Upper lobe of left lung (tissue), 6 donors: ENCODE measurements around the gene CDC23. TPM values are rescaled to one million over a fixed set of nuclear protein-coding genes. Genes with fewer than 3 reads are reported as not detected.
"Not testable (repeated sequence)": the region's sequence is repeated elsewhere in the genome, so short reads cannot be mapped to it uniquely, and the experiment has no call there.

Source experiments
- ATAC-seq, 2 donors: fragments of 200-7000 bp; cut with Tn5 transposase; one replicate each; pipeline ENCODE4 v1.9.1; 2022; ENCODE audit warnings: mild to moderate bottlenecking in 2 of 2, moderate library complexity in 2 of 2; ENCODE audit not compliant: low FRiP score in 2 of 2
- DNase-seq, 2 donors: peaks; one replicate each; pipeline ENCODE4 v3.0.0-alpha.2; 2019 to 2020
- H3K27ac ChIP-seq, 4 donors: fragments of 200-600 bp; sonication (generic); one replicate each; pipeline ENCODE4 v1.5.1; 2016 to 2019
- H3K27me3 ChIP-seq, 4 donors: fragments of 200-600 bp; sonication (generic); one replicate each; pipeline ENCODE4 v1.5.1; 2017 to 2019
- H3K36me3 ChIP-seq, 4 donors: fragments of 200-600 bp; sonication (generic); one replicate each; pipeline ENCODE4 v1.5.1; 2016 to 2019
- H3K4me1 ChIP-seq, 4 donors: fragments of 200-600 bp; sonication (generic); one replicate each; pipeline ENCODE4 v1.5.1; 2018 to 2019
- H3K4me3 ChIP-seq, 4 donors: fragments of 200-600 bp; sonication (generic); one replicate each; pipeline ENCODE4 v1.5.1; 2017 to 2019; ENCODE audit warnings: mild to moderate bottlenecking in 2 of 4, moderate library complexity in 1 of 4
- H3K9me3 ChIP-seq, 4 donors: fragments of 200-600 bp; sonication (generic); one replicate each; pipeline ENCODE4 v1.5.1; 2018 to 2019
- CTCF ChIP-seq, 6 experiments: fragments of 450-650 bp in 4 of 6; fragments of 200-600 bp in 2 of 6; sonication (generic) in 2 of 6; IDR thresholded peaks; one replicate each; pipeline ENCODE4 v1.5.1; 2016 to 2019; ENCODE audit warnings: antibody characterized with exemption in 6 of 6
- EP300 ChIP-seq, 4 donors: sonication (generic); formaldehyde crosslinking; IDR thresholded peaks; one replicate each; pipeline ENCODE4 v1.5.1; 2017; ENCODE audit warnings: antibody characterized with exemption in 4 of 4, control low read depth in 2 of 4
- POLR2A ChIP-seq, 4 donors: fragments of 450-650 bp; IDR thresholded peaks; one replicate each; pipeline ENCODE4 v1.5.1; 2016 to 2017; ENCODE audit warnings: antibody characterized with exemption in 4 of 4, mild to moderate bottlenecking in 2 of 4
- POLR2AphosphoS5 ChIP-seq, 2 donors: sonication (generic); formaldehyde crosslinking; IDR thresholded peaks; one replicate each; pipeline ENCODE4 v1.5.1; 2017; ENCODE audit warnings: antibody characterized with exemption in 2 of 2
- WGBS, 2 donors: methylation state at CpG; one replicate each; pipeline ENCODE4 v1.1.5; 2017 to 2018; 5-methylcytosine and 5-hydroxymethylcytosine counted together
- total RNA-seq, 6 donors: library from RNA; depleted of rRNA in 4 of 6; stranded (reverse); fragments of >200 nt in 4 of 6; gene quantifications; one replicate each; pipeline versions ENCODE4 v1.1.0 to v1.2.1, GENCODE V29; 2016 to 2021
- donor health status: DM: no; HTN: no; CAD: no; lungs with moderate emphysema.
- donor health status: DM: no; HTN: yes; CAD: no; lungs with severe emphysema.

The CDC23 gene
- 10 to 100 TPM in 4 of 6 donors, 1 to 10 TPM in 2; 8.4 to 23.2 (median 17.3) TPM for total RNA-seq

- H3K4me1 ChIP-seq = peaks cover 20 to 31% (median 22%) of the 10 kb centered on the region in 4 donors
- peak within 1 kb of the TSS; percentile 80 to 100 (median 91) for H3K4me3 ChIP-seq
- peak; percentile 96 to 99 for ATAC-seq
- peak; percentile 85 to 94 for DNase-seq
- peak within 1 kb of the TSS; percentile 71 to 88 (median 84) for H3K27ac ChIP-seq
- H3K27me3 ChIP-seq = no peaks in the 10 kb centered on the region
- H3K9me3 ChIP-seq = no peaks in the 10 kb centered on the region
- 1 to 2% methylated on average over 29 to 32 of the region's 32 CpGs for WGBS, 2 donors
- H3K36me3 ChIP-seq = peaks cover 0 to 17% (median 3%) of the 10 kb centered on the region in 4 donors
- TF ChIP-seq POLR2AphosphoS5 (IDR thresholded peaks at IDR 0.05) (peak; percentile 49 to 78), CTCF (IDR thresholded peaks at IDR 0.05) (no peak), EP300 (IDR thresholded peaks at IDR 0.05) (no peak), POLR2A (IDR thresholded peaks at IDR 0.05) (peak in 2 of 4 donors; percentile 24 to 73)
Observed at GRCh38 chr5:138213161-138214029, at the start of gene CDC23. Gene CDC23 (minus strand): TSS chr5:138213323. CDS start chr5:138213312, 11 bp downstream.

GRCh38 chr5:138258704-138259292 is 45.7 kb upstream of the CDC23 start:
- Histone ChIP-seq H3K9me3 (no peaks in the 10 kb centered on the region), H3K27ac (no peak overlapping the region), H3K27me3 (no peaks in the 10 kb centered on the region), H3K4me1 (no peaks in the 10 kb centered on the region), H3K36me3 (no peaks in the 10 kb centered on the region), H3K4me3 (no peak overlapping the region)
- 69 to 82% methylated on average over 4 of the region's 4 CpGs for WGBS, 2 donors
- DNase-seq (no peak), ATAC-seq (no peak)
- TF ChIP-seq POLR2AphosphoS5 (IDR thresholded peaks at IDR 0.05) (no peak), CTCF (IDR thresholded peaks at IDR 0.05) (no peak)

- 66 to 78% methylated on average over 9 to 29 of the region's 29 CpGs for WGBS, 2 donors
- Histone ChIP-seq H3K4me3 (no peak overlapping the region), H3K36me3 (no peaks in the 10 kb centered on the region), H3K27ac (no peak overlapping the region), H3K27me3 (no peaks in the 10 kb centered on the region), H3K4me1 (no peaks in the 10 kb centered on the region), H3K9me3 (no peaks in the 10 kb centered on the region)
- DNase-seq = peak in 1 of 2 donors; percentile 81
- TF ChIP-seq EP300 (IDR thresholded peaks at IDR 0.05) (no peak), CTCF (IDR thresholded peaks at IDR 0.05) (no peak), POLR2A (IDR thresholded peaks at IDR 0.05) (no peak), POLR2AphosphoS5 (IDR thresholded peaks at IDR 0.05) (no peak)
- ATAC-seq = no peak
Observed at GRCh38 chr5:138257583-138257982, 44.5 kb upstream of the CDC23 start.

GRCh38 chr5:138252944-138253343 is 39.8 kb upstream of the CDC23 start:
- Histone ChIP-seq H3K4me3 (no peak overlapping the region), H3K36me3 (no peaks in the 10 kb centered on the region), H3K9me3 (no peaks in the 10 kb centered on the region), H3K27ac (no peak overlapping the region), H3K27me3 (no peaks in the 10 kb centered on the region), H3K4me1 (no peaks in the 10 kb centered on the region)
- DNase-seq = no peak
- 84 to 85% methylated on average over 3 of the region's 3 CpGs for WGBS, 2 donors
- ATAC-seq = no peak
- TF ChIP-seq POLR2AphosphoS5 (IDR thresholded peaks at IDR 0.05) = no peak
- TF ChIP-seq POLR2A (IDR thresholded peaks at IDR 0.05) = no peak
- TF ChIP-seq EP300 (IDR thresholded peaks at IDR 0.05) = no peak
- no peak for TF ChIP-seq CTCF (IDR thresholded peaks at IDR 0.05)

- not testable (repeated sequence) for H3K4me1 ChIP-seq, ATAC-seq, H3K27ac ChIP-seq, H3K36me3 ChIP-seq, H3K4me3 ChIP-seq, H3K9me3 ChIP-seq, H3K27me3 ChIP-seq, DNase-seq
- 92 to 96% methylated on average over 2 of the region's 2 CpGs for WGBS, 2 donors
Observed at GRCh38 chr5:138247800-138248199, 34.7 kb upstream of the CDC23 start.
